Brain microvascular endothelial cell (primary cell): ENCODE results near the gene ERBB4.

ENCODE experiments used
- DNase-seq: peaks from one replicate; pipeline ENCODE4 v3.0.0-alpha.2; 2020
- H3K27ac ChIP-seq: fragments of 250-450 bp; sonication (Bioruptor Pico); 2 replicates; pipeline ENCODE4 v1.5.1; 2020; ENCODE audit warnings: mild to moderate bottlenecking, moderate library complexity
- H3K27me3 ChIP-seq: fragments of 250-450 bp; sonication (Bioruptor Pico); replicated peaks from 2 replicates; pipeline ENCODE4 v1.5.1; 2020; ENCODE audit warnings: mild to moderate bottlenecking
- H3K36me3 ChIP-seq: fragments of 250-450 bp; sonication (Bioruptor Pico); replicated peaks from 2 replicates; pipeline ENCODE4 v1.5.1; 2020; ENCODE audit warnings: mild to moderate bottlenecking
- H3K4me3 ChIP-seq: 2 replicates; pipeline ENCODE4 v1.5.1; 2011; ENCODE audit warnings: low read depth, mild to moderate bottlenecking, control low read depth, low read length, moderate library complexity
- CTCF ChIP-seq: IDR thresholded peaks from 2 replicates; pipeline ENCODE4 v1.5.1; 2011; ENCODE audit warnings: low read depth, mild to moderate bottlenecking, moderate library complexity, low read length, control low read depth, inconsistent platforms; ENCODE audit errors: missing control alignments
- in situ Hi-C: cut with HindIII; loops from 2 replicates; pipeline ENCODE4 v1.10.0; 2017; ENCODE audit warnings: low sequenced_read_pairs, low pct_ligation_motif_present

Gene ERBB4

DNA sequence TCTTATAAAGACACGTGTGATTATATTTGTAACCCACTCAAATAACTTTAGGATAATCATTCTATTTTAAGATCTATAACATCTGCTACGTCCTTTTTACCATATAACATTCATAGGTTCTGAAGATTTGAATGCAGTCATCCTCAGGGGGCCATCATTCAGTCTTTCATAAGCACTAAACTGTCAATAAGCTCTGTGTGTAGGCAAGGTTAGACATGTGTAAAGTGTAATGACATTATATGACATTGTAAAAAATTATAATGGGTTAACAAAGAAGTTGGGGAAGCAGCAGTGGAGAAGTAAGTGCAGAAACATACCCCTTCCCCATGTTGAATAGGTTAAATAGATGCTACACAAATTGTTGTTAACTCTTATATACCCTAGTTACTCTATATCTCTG is 845.9 kb downstream of the ERBB4 start:
- Histone ChIP-seq H3K36me3 (no peaks in the 10 kb centered on the region), H3K27me3 (no peaks in the 10 kb centered on the region), H3K4me3 (no peak overlapping the region), H3K27ac (no peak overlapping the region)
- no peak for DNase-seq
- no peak for TF ChIP-seq CTCF
- in situ Hi-C loops, result no loop called here

- in situ Hi-C loops, result no loop called here
- no peak for TF ChIP-seq CTCF
- Histone ChIP-seq H3K4me3 (no peak overlapping the region), H3K27ac (no peak overlapping the region), H3K27me3 (no peaks in the 10 kb centered on the region), H3K36me3 (no peaks in the 10 kb centered on the region)
- DNase-seq, result no peak
Observed at GRCh38 chr2:211690736-211691135, 847.9 kb downstream of the ERBB4 start.

DNA sequence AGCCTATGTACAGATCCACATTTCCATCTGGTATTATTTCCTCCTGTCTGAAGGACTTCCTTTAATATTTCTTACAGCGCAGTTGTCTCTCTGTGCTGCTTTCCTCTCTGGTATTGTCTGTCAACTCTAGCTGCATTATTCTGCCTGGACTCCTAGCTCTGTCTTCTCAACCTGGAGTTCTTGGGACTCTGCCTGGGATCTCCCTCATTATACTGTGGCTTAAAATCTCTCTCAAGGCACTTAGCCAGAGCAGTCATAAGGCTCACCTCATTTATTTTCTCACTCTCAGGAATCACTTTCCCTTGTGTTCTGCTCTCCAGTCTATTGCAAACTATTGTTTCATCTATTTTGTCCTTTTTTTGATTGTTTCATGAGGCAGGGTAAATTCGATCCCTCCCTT is 850.4 kb downstream of the ERBB4 start:
- TF ChIP-seq CTCF, result no peak
- Histone ChIP-seq H3K36me3 (no peaks in the 10 kb centered on the region), H3K4me3 (no peak overlapping the region), H3K27ac (no peak overlapping the region), H3K27me3 (no peaks in the 10 kb centered on the region)
- no peak for DNase-seq
- in situ Hi-C loops, result no loop called here

DNA sequence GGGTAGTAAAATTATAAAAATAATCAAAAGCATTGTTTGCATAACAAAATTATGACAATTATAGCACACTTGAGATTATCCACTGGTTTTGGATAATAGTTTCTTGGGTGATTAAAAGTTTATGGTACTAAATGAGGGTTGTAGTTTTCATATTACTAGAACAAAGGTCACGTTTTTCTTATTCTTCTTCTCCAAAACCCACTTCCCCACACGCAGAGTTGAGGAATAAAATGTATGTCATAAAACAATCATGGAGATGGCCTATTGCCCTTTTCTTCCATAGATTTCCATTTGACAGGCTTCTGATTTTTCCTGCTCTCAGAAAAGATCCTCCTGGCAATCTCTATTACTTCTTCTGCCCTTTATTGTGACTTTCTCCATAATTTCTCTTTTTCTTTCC is 863.9 kb downstream of the ERBB4 start:
- TF ChIP-seq CTCF, result no peak
- in situ Hi-C loops, result no loop called here
- H3K36me3 ChIP-seq, result no peaks in the 10 kb centered on the region

GRCh38 chr2:211673133-211673905 is 865.3 kb downstream of the ERBB4 start:
- no peak for DNase-seq
- no peak overlapping the region for H3K27ac ChIP-seq
- in situ Hi-C loops, result no loop called here
- H3K27me3 ChIP-seq, result no peaks in the 10 kb centered on the region
- H3K4me3 ChIP-seq, result no peak overlapping the region
- H3K36me3 ChIP-seq, result no peaks in the 10 kb centered on the region
- no peak for TF ChIP-seq CTCF

More for the DNA sequence above, 863.9 kb downstream of the ERBB4 start:
- no peak for DNase-seq
- Histone ChIP-seq H3K4me3 (no peak overlapping the region), H3K27ac (no peak overlapping the region), H3K27me3 (no peaks in the 10 kb centered on the region)

- TF ChIP-seq CTCF, result no peak
- no peak overlapping the region for H3K27ac ChIP-seq
- no peaks in the 10 kb centered on the region for H3K27me3 ChIP-seq
- no peak for DNase-seq
- H3K4me3 ChIP-seq, result no peak overlapping the region
- in situ Hi-C loops, result no loop called here
- H3K36me3 ChIP-seq, result no peaks in the 10 kb centered on the region
Observed at GRCh38 chr2:211671977-211672376, 866.6 kb downstream of the ERBB4 start.
